PC-9 (cell line): ENCODE results near the gene IDI2. TPM values are rescaled to one million over a fixed set of nuclear protein-coding genes. Genes with fewer than 3 reads are reported as not detected.

Experiments
- Bru-seq: library from RNA; stranded (reverse); fragments of 400-500 nt; gene quantifications from one replicate; lab custom pipeline; 2021; lab: Mats Ljungman, UMichigan
- BruChase-seq, 2 experiments: library from RNA; stranded (reverse); fragments of 400-500 nt; gene quantifications; one replicate each; lab custom pipeline; 2021; lab: Mats Ljungman, UMichigan
- BruUV-seq: library from RNA; stranded (reverse); fragments of 400-500 nt; replicated peaks from 2 replicates; lab custom pipeline; 2021; lab: Mats Ljungman, UMichigan
- CTCF ChIA-PET: fragments of 300-600 bp; sonication (Branson Sonifier 250); formaldehyde crosslinking; loops from one replicate; lab custom pipeline; 2022; ENCODE audit warnings: antibody characterized with exemption; lab: Charles Lee
- POLR2A ChIA-PET: fragments of 300-600 bp; sonication (Branson Sonifier 250); formaldehyde crosslinking; loops from one replicate; lab custom pipeline; 2022; ENCODE audit warnings: antibody characterized with exemption; ENCODE audit not compliant: unreplicated experiment; lab: Charles Lee
- DNase-seq, 2 experiments: peaks; one replicate each; pipeline versions ENCODE4 v3.0.0 to v3.0.0-alpha.2; 2015 to 2022; ENCODE audit warnings: mixed read lengths in 1 of 2
- H2AFZ ChIP-seq: fragments of 200-600 bp; sonication (generic); 2 replicates; pipeline ENCODE4 v1.8.1; 2017; ENCODE audit warnings: antibody characterized with exemption
- H3F3A ChIP-seq: fragments of 200-600 bp; sonication (generic); 2 replicates; pipeline ENCODE4 v1.8.1; 2017; ENCODE audit warnings: antibody characterized with exemption, mild to moderate bottlenecking, low read depth; ENCODE audit not compliant: insufficient read depth
- H3K27ac ChIP-seq: fragments of 200-600 bp; sonication (generic); 2 replicates; pipeline ENCODE4 v1.6.1; 2016; ENCODE audit warnings: mixed run types
- H3K27me3 ChIP-seq: fragments of 200-600 bp; sonication (generic); 2 replicates; pipeline ENCODE4 v1.6.1; 2016; ENCODE audit warnings: low read depth, mixed run types; ENCODE audit not compliant: insufficient read depth
- H3K36me3 ChIP-seq: fragments of 200-600 bp; sonication (generic); 2 replicates; pipeline ENCODE4 v1.6.1; 2016; ENCODE audit warnings: low read depth, mixed run types
- H3K4me1 ChIP-seq: fragments of 200-600 bp; sonication (generic); replicated peaks from 2 replicates; pipeline ENCODE4 v1.6.1; 2016; ENCODE audit warnings: mixed run types; ENCODE audit not compliant: insufficient read depth
- H3K4me2 ChIP-seq: fragments of 200-600 bp; sonication (generic); 2 replicates; pipeline ENCODE4 v1.6.1; 2017; ENCODE audit warnings: mixed run types
- H3K4me3 ChIP-seq: fragments of 200-600 bp; sonication (generic); 2 replicates; pipeline ENCODE4 v1.6.1; 2016; ENCODE audit warnings: mixed run types
- H3K79me2 ChIP-seq: fragments of 200-600 bp; sonication (generic); 2 replicates; pipeline ENCODE4 v1.6.1; 2017; ENCODE audit warnings: low read depth, mixed run types
- H3K9me2 ChIP-seq: fragments of 200-600 bp; sonication (generic); 2 replicates; pipeline ENCODE4 v1.8.1; 2017; ENCODE audit warnings: mild to moderate bottlenecking; ENCODE audit not compliant: insufficient read depth
- H3K9me3 ChIP-seq: fragments of 200-600 bp; sonication (generic); 2 replicates; pipeline ENCODE4 v1.8.1; 2016; ENCODE audit warnings: low read depth; ENCODE audit not compliant: insufficient read depth
- H4K20me1 ChIP-seq: fragments of 200-600 bp; sonication (generic); 2 replicates; pipeline ENCODE4 v1.8.1; 2017; ENCODE audit not compliant: insufficient read depth
- EZH2 ChIP-seq: fragments of 200-600 bp; sonication (generic); IDR thresholded peaks from 2 replicates; pipeline ENCODE4 v1.8.0; 2017; ENCODE audit warnings: antibody characterized with exemption, low read depth
- intact Hi-C: fragments of 100-400 bp; cut with micrococcal nuclease; formaldehyde crosslinking; loops from one replicate; pipeline ENCODE4 v1.10.0; 2022; ENCODE audit not compliant: unreplicated experiment
- long read RNA-seq: library from polyadenylated mRNA; stranded (forward); transcript quantifications from one replicate; pipeline ENCODE4 v2.0.0, GENCODE V29; 2022
- total RNA-seq: library from RNA; stranded (reverse); gene quantifications from 2 replicates; pipeline ENCODE4 v1.2.3, GENCODE V29; 2021
- TF ChIP-seq, protein P1 (sequence below): fragments of 200-600 bp; sonication (generic); conservative IDR thresholded peaks from 2 replicates; pipeline ENCODE4 v1.6.1; 2017; ENCODE audit warnings: mixed run types, antibody characterized with exemption, mild to moderate bottlenecking, moderate library complexity

IDI2 gene
- total RNA-seq (not detected in 2 replicates), Bru-seq, nascent RNA (not detected), BruChase-seq, experiment 1, labeled RNA remaining after a 2-hour chase (percentile 10 among the genes with signal in this experiment), BruChase-seq, experiment 2, labeled RNA remaining after a 6-hour chase (percentile 6 among the genes with signal in this experiment)
- long read RNA-seq: 0 reads

GRCh38 chr10:1025683-1026082, at the start of gene IDI2:
IDI2 (minus strand) TSS chr10:1025859; CDS start chr10:1024723, 1,136 bp downstream.
- no peak for DNase-seq
- ChIA-PET CTCF (no interaction called here), POLR2A (no interaction called here)
- Histone ChIP-seq H3K9me2 (no peaks in the 10 kb centered on the region), H3K4me1 (no peaks in the 10 kb centered on the region), H3K79me2 (no peaks in the 10 kb centered on the region), H3K27ac (no peak within 1 kb of the TSS), H3K4me2 (no peak within 1 kb of the TSS), H4K20me1 (no peaks in the 10 kb centered on the region), H3F3A (no peaks in the 10 kb centered on the region), H3K27me3 (no peaks in the 10 kb centered on the region), H3K9me3 (no peaks in the 10 kb centered on the region), H3K4me3 (no peak within 1 kb of the TSS), H2AFZ (no peak within 1 kb of the TSS), H3K36me3 (no peaks in the 10 kb centered on the region)
- TF ChIP-seq, protein P1, sequence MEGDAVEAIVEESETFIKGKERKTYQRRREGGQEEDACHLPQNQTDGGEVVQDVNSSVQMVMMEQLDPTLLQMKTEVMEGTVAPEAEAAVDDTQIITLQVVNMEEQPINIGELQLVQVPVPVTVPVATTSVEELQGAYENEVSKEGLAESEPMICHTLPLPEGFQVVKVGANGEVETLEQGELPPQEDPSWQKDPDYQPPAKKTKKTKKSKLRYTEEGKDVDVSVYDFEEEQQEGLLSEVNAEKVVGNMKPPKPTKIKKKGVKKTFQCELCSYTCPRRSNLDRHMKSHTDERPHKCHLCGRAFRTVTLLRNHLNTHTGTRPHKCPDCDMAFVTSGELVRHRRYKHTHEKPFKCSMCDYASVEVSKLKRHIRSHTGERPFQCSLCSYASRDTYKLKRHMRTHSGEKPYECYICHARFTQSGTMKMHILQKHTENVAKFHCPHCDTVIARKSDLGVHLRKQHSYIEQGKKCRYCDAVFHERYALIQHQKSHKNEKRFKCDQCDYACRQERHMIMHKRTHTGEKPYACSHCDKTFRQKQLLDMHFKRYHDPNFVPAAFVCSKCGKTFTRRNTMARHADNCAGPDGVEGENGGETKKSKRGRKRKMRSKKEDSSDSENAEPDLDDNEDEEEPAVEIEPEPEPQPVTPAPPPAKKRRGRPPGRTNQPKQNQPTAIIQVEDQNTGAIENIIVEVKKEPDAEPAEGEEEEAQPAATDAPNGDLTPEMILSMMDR: no peak
- TF ChIP-seq EZH2: no peak
- no TSS peak for BruUV-seq
- intact Hi-C loops: no loop called here

GRCh38 chr10:1074748-1075308, 49.2 kb upstream of the IDI2 start:
- 0 out of 2 replicates have a peak, but pooled peaks cover under 1% of the 10 kb centered on the region for H3K79me2 ChIP-seq
- H4K20me1 ChIP-seq: no peaks in the 10 kb centered on the region; the same call in 1 of the 2 replicates
- H2AFZ ChIP-seq: no peak overlapping the region
- intact Hi-C loops: no loop called here
- TF ChIP-seq EZH2: no peak
- TF ChIP-seq, protein P1: no peak
- H3K9me2 ChIP-seq: no peaks in the 10 kb centered on the region
- H3K36me3 ChIP-seq: no peaks in the 10 kb centered on the region
- no TSS peak for BruUV-seq
- H3K4me1 ChIP-seq: no peaks in the 10 kb centered on the region
- H3F3A ChIP-seq: no peaks in the 10 kb centered on the region
- ChIA-PET CTCF (no interaction called here), POLR2A (no interaction called here)
- DNase-seq: no peak
- H3K4me3 ChIP-seq: no peak overlapping the region
- no peak overlapping the region for H3K27ac ChIP-seq
- no peaks in the 10 kb centered on the region for H3K27me3 ChIP-seq
- no peaks in the 10 kb centered on the region for H3K9me3 ChIP-seq
- H3K4me2 ChIP-seq: no peak overlapping the region

GRCh38 chr10:1074052-1074747, 48.5 kb upstream of the IDI2 start:
- Histone ChIP-seq H3K36me3 (no peaks in the 10 kb centered on the region), H4K20me1 (no peaks in the 10 kb centered on the region; the same call in 1 of the 2 replicates), H2AFZ (no peak overlapping the region), H3K4me3 (no peak overlapping the region), H3K27ac (no peak overlapping the region), H3K79me2 (0 out of 2 replicates have a peak, but pooled peaks cover 3% of the 10 kb centered on the region), H3K9me3 (no peaks in the 10 kb centered on the region), H3K4me2 (no peak overlapping the region), H3K27me3 (no peaks in the 10 kb centered on the region), H3F3A (no peaks in the 10 kb centered on the region), H3K9me2 (no peaks in the 10 kb centered on the region), H3K4me1 (no peaks in the 10 kb centered on the region)
- DNase-seq: no peak
- no peak for TF ChIP-seq EZH2
- TF ChIP-seq, protein P1: no peak
- ChIA-PET CTCF (no interaction called here), POLR2A (no interaction called here)
- intact Hi-C loops: no loop called here
- BruUV-seq: no TSS peak
